DOHH2 (cell line): ENCODE data around the gene DIP2C.

Experiments
- CTCF ChIP-seq: fragments of 200-600 bp; sonication (generic); IDR thresholded peaks from one replicate; pipeline ENCODE4 v1.5.1; 2014; ENCODE audit warnings: antibody characterized with exemption, mild to moderate bottlenecking, low read depth, low read length; ENCODE audit not compliant: poor library complexity, severe bottlenecking
- EZH2phosphoT487 ChIP-seq: fragments of 200-600 bp; sonication (generic); IDR thresholded peaks from 2 replicates; pipeline ENCODE4 v1.6.1; 2017; ENCODE audit warnings: borderline replicate concordance, mild to moderate bottlenecking, antibody characterized with exemption, low read length, moderate library complexity, mixed read lengths

DNA sequence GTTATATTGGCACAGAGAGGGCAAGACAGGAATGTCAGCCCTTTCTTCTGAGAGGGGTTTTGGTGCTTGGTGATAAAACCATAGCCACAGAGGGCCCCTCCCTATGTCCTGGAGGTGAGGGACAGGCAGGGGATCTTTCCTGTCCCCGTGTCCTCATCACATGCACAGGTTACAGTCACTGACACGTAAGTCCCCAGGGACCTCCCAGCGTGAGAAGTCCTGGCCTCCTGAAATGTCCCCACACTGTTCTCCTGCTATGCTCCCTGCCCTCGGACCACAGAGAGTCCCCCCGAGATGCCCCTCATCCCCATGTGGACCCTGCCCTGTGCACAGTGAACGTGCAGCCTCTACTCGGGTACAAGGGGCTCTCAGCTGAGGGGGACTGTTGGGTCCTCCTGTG is 293.8 kb downstream of the DIP2C start:
- TF ChIP-seq CTCF (no peak), EZH2phosphoT487 (no peak)
